ENCODE measurements around the gene FPGS.

Gene FPGS

GRCh38 chr9:127847833-127848755, 45.4 kb downstream of the FPGS start:
- TF ChIP-seq SIN3A (IDR thresholded peaks at IDR 0.05; ENCODE audit: borderline replicate concordance, insufficient read depth, low read length) (no peak), POLR2AphosphoS5 (IDR thresholded peaks at IDR 0.05; ENCODE audit: low read depth, low read length) (no peak), REST (IDR thresholded peaks at IDR 0.05; ENCODE audit: insufficient read depth in 1 of 2, low read depth in 2 of 2, low read length in 2 of 2) (no peak), FOXP2 (optimal IDR thresholded peaks at IDR 0.05; ENCODE audit: borderline replicate concordance, extremely low read depth, extremely low read length, insufficient read depth) (no peak), TAF1 (IDR thresholded peaks at IDR 0.05; ENCODE audit: borderline replicate concordance, insufficient read depth, low read length) (no peak)

- no peak for TF ChIP-seq FOXP2 (optimal IDR thresholded peaks at IDR 0.05; ENCODE audit: borderline replicate concordance, extremely low read depth, extremely low read length, insufficient read depth)
- no peak for TF ChIP-seq SIN3A (IDR thresholded peaks at IDR 0.05; ENCODE audit: borderline replicate concordance, insufficient read depth, low read length)
- no peak for TF ChIP-seq POLR2AphosphoS5 (IDR thresholded peaks at IDR 0.05; ENCODE audit: low read depth, low read length)
- TF ChIP-seq REST (IDR thresholded peaks at IDR 0.05; ENCODE audit: insufficient read depth in 1 of 2, low read depth in 2 of 2, low read length in 2 of 2) = no peak
- TF ChIP-seq TAF1 (IDR thresholded peaks at IDR 0.05; ENCODE audit: borderline replicate concordance, insufficient read depth, low read length) = no peak
Observed at GRCh38 chr9:127848756-127849504, 46.2 kb downstream of the FPGS start.

GRCh38 chr9:127850286-127850830, 47.7 kb downstream of the FPGS start:
- TF ChIP-seq POLR2AphosphoS5 (IDR thresholded peaks at IDR 0.05; ENCODE audit: low read depth, low read length) = no peak
- TF ChIP-seq SIN3A (IDR thresholded peaks at IDR 0.05; ENCODE audit: borderline replicate concordance, insufficient read depth, low read length) = no peak
- no peak for TF ChIP-seq FOXP2 (optimal IDR thresholded peaks at IDR 0.05; ENCODE audit: borderline replicate concordance, extremely low read depth, extremely low read length, insufficient read depth)
- TF ChIP-seq TAF1 (IDR thresholded peaks at IDR 0.05; ENCODE audit: borderline replicate concordance, insufficient read depth, low read length) = no peak
- no peak for TF ChIP-seq REST (IDR thresholded peaks at IDR 0.05; ENCODE audit: insufficient read depth in 1 of 2, low read depth in 2 of 2, low read length in 2 of 2)

- no peak for TF ChIP-seq FOXP2 (optimal IDR thresholded peaks at IDR 0.05; ENCODE audit: borderline replicate concordance, extremely low read depth, extremely low read length, insufficient read depth)
Observed at GRCh38 chr9:127852829-127853228, 50.1 kb downstream of the FPGS start.

GRCh38 chr9:127853312-127854183, 50.9 kb downstream of the FPGS start:
- TF ChIP-seq REST (IDR thresholded peaks at IDR 0.05; ENCODE audit: insufficient read depth in 1 of 2, low read depth in 2 of 2, low read length in 2 of 2) (no peak), FOXP2 (optimal IDR thresholded peaks at IDR 0.05; ENCODE audit: borderline replicate concordance, extremely low read depth, extremely low read length, insufficient read depth) (no peak), POLR2AphosphoS5 (IDR thresholded peaks at IDR 0.05; ENCODE audit: low read depth, low read length) (no peak), SIN3A (IDR thresholded peaks at IDR 0.05; ENCODE audit: borderline replicate concordance, insufficient read depth, low read length) (no peak), TAF1 (IDR thresholded peaks at IDR 0.05; ENCODE audit: borderline replicate concordance, insufficient read depth, low read length) (no peak)
